Neuronal stem cell (in vitro differentiated cells): ENCODE measurements around the gene CELA3A.
A peak's percentile ranks its signal among the peaks of the same experiment; 100 is the strongest.

Experiments used
- DNase-seq: peaks from one replicate; pipeline ENCODE4 v3.0.0-alpha.2; 2013; ENCODE audit warnings: low spot score
- H2AFZ ChIP-seq: one replicate; pipeline ENCODE4 v1.6.1; 2013; ENCODE audit warnings: mild to moderate bottlenecking, low read length, inconsistent platforms
- H2AK5ac ChIP-seq: 2 replicates; pipeline ENCODE4 v1.6.1; 2013; ENCODE audit warnings: low read depth, mild to moderate bottlenecking, inconsistent platforms, low read length, moderate library complexity, mixed read lengths
- H2BK120ac ChIP-seq: 2 replicates; pipeline ENCODE4 v1.6.1; 2013; ENCODE audit warnings: low read depth, mild to moderate bottlenecking, inconsistent platforms, low read length, moderate library complexity, mixed read lengths
- H2BK12ac ChIP-seq: one replicate; pipeline ENCODE4 v1.6.1; 2013; ENCODE audit warnings: low read length, inconsistent platforms
- H2BK15ac ChIP-seq: 2 replicates; pipeline ENCODE4 v1.6.1; 2013; ENCODE audit warnings: mild to moderate bottlenecking, low read length, inconsistent platforms, mixed read lengths
- H2BK5ac ChIP-seq: one replicate; pipeline ENCODE4 v1.6.1; 2013; ENCODE audit warnings: inconsistent platforms, mild to moderate bottlenecking, low read length, moderate library complexity
- H3K14ac ChIP-seq: one replicate; pipeline ENCODE4 v1.6.1; 2013; ENCODE audit warnings: low read length, inconsistent platforms
- H3K18ac ChIP-seq: 2 replicates; pipeline ENCODE4 v1.6.1; 2013; ENCODE audit warnings: low read length, inconsistent platforms
- H3K23ac ChIP-seq: 2 replicates; pipeline ENCODE4 v1.6.1; 2013; ENCODE audit warnings: low read depth, mild to moderate bottlenecking, mixed read lengths, low read length, inconsistent platforms; ENCODE audit not compliant: poor library complexity
- H3K27ac ChIP-seq: replicated peaks from 3 replicates; pipeline ENCODE4 v1.5.1; 2013; ENCODE audit warnings: low read length, inconsistent platforms
- H3K27me3 ChIP-seq, 3 experiments: 2 replicates each; pipeline ENCODE4 v1.6.1; 2013; ENCODE audit warnings: low read length in 3 of 3, mild to moderate bottlenecking in 2 of 3, inconsistent platforms in 1 of 3, low read depth in 1 of 3, mixed read lengths in 1 of 3, moderate library complexity in 1 of 3; ENCODE audit not compliant: control insufficient read depth in 3 of 3, insufficient read depth in 3 of 3
- H3K36me3 ChIP-seq, 2 donors: replicated peaks in 1 of 2; 2 replicates each; pipeline ENCODE4 v1.6.1; 2013; ENCODE audit warnings: low read length in 2 of 2; ENCODE audit not compliant: control insufficient read depth in 2 of 2, insufficient read depth in 2 of 2
- H3K4ac ChIP-seq: 2 replicates; pipeline ENCODE4 v1.6.1; 2013; ENCODE audit warnings: inconsistent platforms, mild to moderate bottlenecking, low read length, moderate library complexity
- H3K4me1 ChIP-seq, 2 donors: 1 replicate in 1 of 2; 2 replicates in 1 of 2; pipeline ENCODE4 v1.6.1; 2013; ENCODE audit warnings: low read length in 2 of 2, low read depth in 1 of 2; ENCODE audit not compliant: control insufficient read depth in 2 of 2, insufficient read depth in 1 of 2
- H3K4me2 ChIP-seq: one replicate; pipeline ENCODE4 v1.6.1; 2013; ENCODE audit warnings: mild to moderate bottlenecking, low read length, inconsistent platforms; ENCODE audit not compliant: insufficient read depth, poor library complexity, severe bottlenecking
- H3K4me3 ChIP-seq, 2 donors: 2 replicates each; pipeline ENCODE4 v1.5.1; 2013; ENCODE audit warnings: low read length in 2 of 2, mild to moderate bottlenecking in 2 of 2, inconsistent platforms in 1 of 2, moderate library complexity in 1 of 2
- H3K79me1 ChIP-seq: one replicate; pipeline ENCODE4 v1.6.1; 2013; ENCODE audit warnings: low read depth, mild to moderate bottlenecking, inconsistent platforms, low read length, moderate library complexity
- H3K9ac ChIP-seq: one replicate; pipeline ENCODE4 v1.6.1; 2013; ENCODE audit warnings: mild to moderate bottlenecking, low read depth, low read length, inconsistent platforms; ENCODE audit not compliant: poor library complexity
- H3K9me3 ChIP-seq, 2 donors: replicated peaks in 1 of 2; 2 replicates each; pipeline versions ENCODE3 to v1.6.1; 2013; ENCODE audit warnings: low read length in 2 of 2, mild to moderate bottlenecking in 2 of 2, inconsistent platforms in 1 of 2, low read depth in 1 of 2, mixed read lengths in 1 of 2, moderate library complexity in 1 of 2; ENCODE audit not compliant: control insufficient read depth in 2 of 2, insufficient read depth in 1 of 2
- H4K8ac ChIP-seq: one replicate; pipeline ENCODE4 v1.6.1; 2013; ENCODE audit warnings: low read depth, mild to moderate bottlenecking, inconsistent platforms, low read length, moderate library complexity
- H4K91ac ChIP-seq: one replicate; pipeline ENCODE4 v1.6.1; 2013; ENCODE audit warnings: low read length, low read depth, mild to moderate bottlenecking, inconsistent platforms; ENCODE audit not compliant: poor library complexity
- WGBS, 2 donors: extraction: QIAGEN DNeasy Blood & Tissue Kit; methylation state at CpG; one replicate each; pipeline ENCODE4 v1.1.7; 2013; ENCODE audit warnings: missing lambda C conversion rate in 2 of 2, mixed read lengths in 1 of 2; ENCODE audit not compliant: insufficient read length in 2 of 2, insufficient replicate concordance in 1 of 2; ENCODE audit errors: extremely low coverage in 2 of 2; 5-methylcytosine and 5-hydroxymethylcytosine counted together

Gene CELA3A

DNA sequence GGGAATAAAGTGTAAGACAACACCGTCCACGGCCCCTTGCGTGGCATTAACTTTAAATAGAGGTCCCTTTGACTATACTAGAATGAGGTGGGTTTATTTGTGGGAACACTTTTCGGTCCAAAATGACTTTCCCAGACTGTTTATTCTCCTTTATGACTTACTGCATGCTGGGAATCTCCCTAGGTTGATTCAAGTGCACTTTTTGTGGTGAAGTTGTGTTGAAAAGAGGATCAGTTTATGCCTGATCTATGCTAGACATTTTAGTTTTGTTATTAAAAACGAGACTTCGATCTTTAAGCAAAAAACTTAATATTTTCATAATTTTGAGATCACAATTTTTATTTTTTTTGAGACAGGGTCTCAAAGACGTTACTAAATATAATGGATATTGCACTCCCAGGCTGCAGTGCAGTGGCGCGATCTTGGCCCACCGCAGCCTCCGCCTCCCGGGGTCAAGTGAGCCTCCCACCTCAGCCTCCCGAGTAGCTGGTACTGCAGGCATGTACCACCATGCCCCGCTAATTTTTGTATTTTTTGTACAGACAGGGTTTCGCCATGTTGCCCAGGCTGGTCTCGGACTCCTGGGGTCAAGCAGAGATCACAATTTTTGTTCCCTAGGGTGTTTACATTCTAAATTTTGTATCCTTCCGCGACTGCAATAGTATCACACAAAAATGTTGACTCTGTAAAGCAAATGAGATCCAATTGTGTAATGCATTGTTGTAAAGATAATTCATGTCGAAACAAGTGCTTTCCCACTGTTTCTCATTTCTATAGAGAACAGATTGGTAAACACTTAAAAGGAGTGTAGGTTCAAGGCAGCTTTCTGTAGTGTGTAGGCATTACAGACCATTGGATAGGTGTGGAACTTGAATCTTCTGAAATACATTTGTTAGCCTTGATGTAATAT lies 52.7 kb downstream of the CELA3A start:
- Histone ChIP-seq H2BK5ac (no peak overlapping the region), H4K8ac (no peak overlapping the region), H3K9me3 (peaks cover 0 to 9% of the 10 kb centered on the region in 2 donors), H2AK5ac (no peak overlapping the region), H3K14ac (no peak overlapping the region), H3K4ac (no peak overlapping the region), H2AFZ (no peak overlapping the region), H3K4me2 (peak overlapping the region; percentile 80), H3K4me3 (peak overlapping the region; percentile 94 to 98), H4K91ac (no peak overlapping the region), H2BK120ac (no peak overlapping the region), H3K27ac (peak overlapping the region; percentile 94), H3K9ac (no peak overlapping the region), H2BK15ac (no peak overlapping the region), H3K18ac (no peak overlapping the region), H2BK12ac (no peak overlapping the region), H3K36me3 (peaks cover 2 to 44% of the 10 kb centered on the region in 2 donors), H3K23ac (no peak overlapping the region), H3K4me1 (peaks cover 4 to 6% of the 10 kb centered on the region in 2 donors), H3K27me3 (no peaks in the 10 kb centered on the region), H3K79me1 (peaks cover 2% of the 10 kb centered on the region)
- DNase-seq: no peak
- no CpG with 5 or more reads among the region's 19 CpGs for WGBS, 2 donors

DNA sequence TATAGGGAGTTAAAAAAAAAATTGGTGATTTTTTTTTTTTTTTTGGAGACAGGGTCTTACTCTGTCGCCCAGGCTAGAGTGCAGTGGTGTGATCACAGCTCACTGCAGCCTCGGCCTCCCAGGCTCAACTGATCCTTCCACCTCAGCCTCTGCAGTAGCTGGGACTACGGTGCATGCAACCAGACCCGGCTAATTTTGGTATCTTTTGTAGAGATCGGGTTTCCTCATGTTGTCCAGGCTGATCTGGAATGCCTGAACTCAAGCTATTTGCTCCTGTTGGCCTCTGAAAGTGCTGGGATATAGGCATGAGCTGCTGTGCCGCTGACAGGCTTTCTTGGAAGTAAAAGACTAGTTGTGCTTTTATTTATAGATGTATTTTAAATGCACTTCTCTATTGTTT lies 54.0 kb downstream of the CELA3A start:
- no peak overlapping the region for H2BK5ac ChIP-seq
- H3K4me3 ChIP-seq: no peak overlapping the region
- no peak overlapping the region for H4K91ac ChIP-seq
- H3K27ac ChIP-seq: no peak overlapping the region
- H3K14ac ChIP-seq: no peak overlapping the region
- H2BK120ac ChIP-seq: no peak overlapping the region
- H2AK5ac ChIP-seq: no peak overlapping the region
- peaks cover 0 to 9% of the 10 kb centered on the region in 2 donors for H3K9me3 ChIP-seq
- H3K36me3 ChIP-seq: peaks cover 2 to 46% of the 10 kb centered on the region in 2 donors
- H2BK12ac ChIP-seq: no peak overlapping the region
- no CpG with 5 or more reads among the region's 6 CpGs for WGBS, 2 donors
- no peaks in the 10 kb centered on the region for H3K27me3 ChIP-seq
- no peak overlapping the region for H3K18ac ChIP-seq
- H4K8ac ChIP-seq: no peak overlapping the region
- H2AFZ ChIP-seq: no peak overlapping the region
- DNase-seq: no peak
- H3K79me1 ChIP-seq: peaks cover 2% of the 10 kb centered on the region
- H3K9ac ChIP-seq: no peak overlapping the region
- H3K4me1 ChIP-seq: peaks cover 4 to 6% of the 10 kb centered on the region in 2 donors
- no peak overlapping the region for H2BK15ac ChIP-seq
- H3K4me2 ChIP-seq: no peak overlapping the region
- no peak overlapping the region for H3K4ac ChIP-seq
- H3K23ac ChIP-seq: no peak overlapping the region

DNA sequence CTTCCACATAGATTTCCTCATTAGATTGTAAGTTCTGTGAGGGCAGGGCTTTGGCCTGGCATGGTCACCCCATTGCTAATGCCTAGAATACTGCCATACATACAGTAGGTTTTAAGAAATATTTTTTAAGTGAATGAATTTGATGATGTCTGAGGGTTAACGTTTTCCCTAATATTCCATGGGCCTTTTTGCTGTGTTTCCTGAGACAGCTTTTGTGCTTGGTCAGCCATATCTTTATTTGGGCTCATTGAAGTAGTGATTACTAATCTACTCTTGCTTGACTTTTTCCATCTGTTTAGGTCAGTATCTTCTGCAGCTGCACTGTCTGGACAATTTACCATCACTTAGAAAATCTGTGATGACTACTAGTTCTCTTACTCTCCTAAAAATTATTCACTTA lies 54.6 kb downstream of the CELA3A start:
- H3K79me1 ChIP-seq: peaks cover 2% of the 10 kb centered on the region
- no peak overlapping the region for H2BK15ac ChIP-seq
- H3K27ac ChIP-seq: no peak overlapping the region
- WGBS, 2 donors: no CpG with 5 or more reads among the region's 1 CpG
- H3K9ac ChIP-seq: no peak overlapping the region
- peaks cover 0 to 9% of the 10 kb centered on the region in 2 donors for H3K9me3 ChIP-seq
- no peak overlapping the region for H2BK120ac ChIP-seq
- no peak for DNase-seq
- no peak overlapping the region for H3K4me3 ChIP-seq
- H3K14ac ChIP-seq: no peak overlapping the region
- H2BK5ac ChIP-seq: no peak overlapping the region
- no peaks in the 10 kb centered on the region for H3K27me3 ChIP-seq
- H3K18ac ChIP-seq: no peak overlapping the region
- peaks cover 4 to 6% of the 10 kb centered on the region in 2 donors for H3K4me1 ChIP-seq
- H4K91ac ChIP-seq: no peak overlapping the region
- no peak overlapping the region for H2BK12ac ChIP-seq
- no peak overlapping the region for H4K8ac ChIP-seq
- H3K4ac ChIP-seq: no peak overlapping the region
- no peak overlapping the region for H3K4me2 ChIP-seq
- peaks cover 2 to 46% of the 10 kb centered on the region in 2 donors for H3K36me3 ChIP-seq
- no peak overlapping the region for H2AFZ ChIP-seq
- H2AK5ac ChIP-seq: no peak overlapping the region
- no peak overlapping the region for H3K23ac ChIP-seq

DNA sequence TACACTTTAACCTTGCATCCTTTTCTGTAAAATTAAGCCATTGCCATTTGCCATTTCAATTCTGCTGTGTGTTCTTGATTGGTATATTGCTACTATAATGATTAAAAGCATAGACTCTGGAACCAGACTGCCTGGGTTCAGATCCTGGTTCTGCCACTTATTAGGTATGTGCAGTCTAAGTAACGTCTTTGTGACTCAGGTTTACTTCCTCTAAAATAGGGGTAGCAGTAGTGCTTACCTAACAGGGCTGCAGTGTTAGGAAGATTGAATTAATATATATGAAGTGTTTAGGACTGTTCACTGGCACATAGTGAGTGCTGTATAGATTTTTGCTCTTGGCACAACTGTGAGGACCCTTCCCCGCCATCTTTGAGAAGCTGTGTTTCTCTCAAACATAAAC lies 55.5 kb downstream of the CELA3A start:
- DNase-seq: no peak
- no peak overlapping the region for H3K4me2 ChIP-seq
- H3K14ac ChIP-seq: no peak overlapping the region
- H3K36me3 ChIP-seq: peaks cover 2 to 46% of the 10 kb centered on the region in 2 donors
- no peak overlapping the region for H4K91ac ChIP-seq
- no peak overlapping the region for H2AFZ ChIP-seq
- H3K18ac ChIP-seq: no peak overlapping the region
- H2BK15ac ChIP-seq: no peak overlapping the region
- no peak overlapping the region for H2BK120ac ChIP-seq
- H4K8ac ChIP-seq: no peak overlapping the region
- no peak overlapping the region for H3K27ac ChIP-seq
- no CpG with 5 or more reads among the region's 2 CpGs for WGBS, 2 donors
- peaks cover 0 to 9% of the 10 kb centered on the region in 2 donors for H3K9me3 ChIP-seq
- H2BK12ac ChIP-seq: no peak overlapping the region
- H2BK5ac ChIP-seq: no peak overlapping the region
- no peak overlapping the region for H3K4me3 ChIP-seq
- no peak overlapping the region for H3K23ac ChIP-seq
- no peaks in the 10 kb centered on the region for H3K27me3 ChIP-seq
- no peak overlapping the region for H2AK5ac ChIP-seq
- no peak overlapping the region for H3K4ac ChIP-seq
- H3K79me1 ChIP-seq: peaks cover 2% of the 10 kb centered on the region
- H3K9ac ChIP-seq: no peak overlapping the region
- peaks cover 4 to 6% of the 10 kb centered on the region in 2 donors for H3K4me1 ChIP-seq
